GM18858 (cell line): ENCODE measurements around the gene TMEM44.
"Not testable (repeated sequence)": the region's sequence is repeated elsewhere in the genome, so short reads cannot be mapped to it uniquely, and the experiment has no call there.

ENCODE experiments used
- ATAC-seq: cut with Tn5 transposase; IDR thresholded peaks from one replicate; pipeline ENCODE4 v1.9.1; 2021; ENCODE audit not compliant: unreplicated experiment

The TMEM44 gene

DNA sequence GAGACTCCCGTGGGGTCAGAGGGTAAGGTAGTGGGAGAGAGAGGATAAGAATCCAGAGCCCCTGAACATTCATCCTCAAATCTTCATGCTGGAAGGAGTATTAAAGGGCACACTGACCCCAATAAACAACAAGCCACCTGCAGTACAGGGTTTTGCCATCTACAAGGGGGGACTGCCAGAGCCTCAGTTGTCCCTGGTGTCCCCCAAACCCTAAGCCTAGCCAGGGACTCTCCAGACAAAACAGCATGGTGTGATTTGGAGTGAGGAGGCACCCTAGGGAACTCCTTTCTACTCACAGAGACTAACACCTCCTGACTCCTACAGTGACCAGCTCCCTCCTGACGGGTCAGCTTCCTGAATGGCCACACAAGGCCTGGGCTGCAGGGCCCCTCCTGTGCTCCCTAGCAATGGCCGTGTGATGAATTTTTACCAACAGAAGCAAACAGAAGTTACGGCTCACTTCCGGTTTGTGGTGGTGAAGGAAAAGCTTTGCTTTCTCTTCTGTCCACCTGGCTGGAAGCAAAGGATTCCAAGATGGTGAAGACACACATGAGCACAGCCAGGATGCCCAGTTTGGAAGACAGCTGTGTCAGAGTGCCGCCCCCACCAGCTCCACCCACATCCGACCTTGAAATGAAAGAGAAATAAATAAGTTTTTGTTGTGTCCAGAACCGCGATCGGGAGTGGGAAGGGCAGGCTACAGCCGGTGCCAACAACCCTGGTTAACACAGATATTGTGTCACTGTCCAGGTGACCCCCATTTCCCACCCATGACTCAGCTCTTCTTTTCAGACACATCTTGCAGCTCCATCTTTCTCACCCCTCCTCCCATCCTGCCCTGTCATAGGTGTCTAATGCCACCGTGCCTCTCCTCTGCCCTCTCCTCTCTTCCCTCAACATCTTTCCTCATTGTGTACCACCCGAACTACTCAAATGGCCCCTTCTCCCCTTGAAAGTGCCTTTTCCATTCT lies 76.8 kb downstream of the TMEM44 start:
- ATAC-seq = no peak

DNA sequence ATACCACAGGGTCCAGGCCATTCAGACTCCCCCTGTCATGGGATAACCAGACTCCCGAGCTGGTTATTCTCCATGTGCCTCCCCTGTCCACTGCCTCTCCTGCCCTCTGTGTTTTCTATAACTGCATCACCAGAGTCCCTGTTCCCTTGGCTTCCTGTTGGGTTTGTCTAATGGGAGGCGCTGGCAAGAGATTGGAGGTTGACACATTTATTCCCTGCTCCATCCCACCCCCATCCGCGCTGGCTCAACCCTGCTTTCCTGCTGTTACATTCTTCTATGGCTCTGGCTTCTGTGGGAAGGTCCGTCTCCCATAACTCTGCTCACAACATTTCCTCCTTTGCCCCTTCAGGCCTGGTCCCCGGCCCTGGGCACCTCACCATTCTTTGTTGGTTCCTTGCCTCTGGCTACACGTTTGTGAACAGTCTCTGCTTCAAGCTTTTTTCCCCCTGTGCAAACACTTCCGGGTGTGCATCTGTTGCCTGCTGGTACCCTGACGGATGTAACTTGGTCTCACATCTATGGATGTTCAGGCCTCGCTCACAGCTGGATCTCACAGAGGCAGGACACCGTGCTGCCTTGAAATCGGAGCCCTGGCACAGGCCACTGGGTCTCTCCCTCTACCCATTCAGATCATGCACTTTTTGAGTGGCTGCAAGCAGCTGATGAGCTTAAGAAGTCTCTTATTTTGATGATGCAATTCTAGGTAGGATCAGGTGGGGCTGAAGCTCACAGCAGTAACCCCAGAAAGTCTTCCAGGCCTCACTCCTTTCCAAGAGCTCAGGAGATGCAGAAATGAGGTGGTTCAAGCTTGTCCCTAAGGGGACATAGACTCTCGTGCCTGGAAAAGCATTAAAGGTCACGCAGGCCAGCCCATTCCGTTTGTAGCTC lies 77.8 kb downstream of the TMEM44 start:
- ATAC-seq = no peak

DNA sequence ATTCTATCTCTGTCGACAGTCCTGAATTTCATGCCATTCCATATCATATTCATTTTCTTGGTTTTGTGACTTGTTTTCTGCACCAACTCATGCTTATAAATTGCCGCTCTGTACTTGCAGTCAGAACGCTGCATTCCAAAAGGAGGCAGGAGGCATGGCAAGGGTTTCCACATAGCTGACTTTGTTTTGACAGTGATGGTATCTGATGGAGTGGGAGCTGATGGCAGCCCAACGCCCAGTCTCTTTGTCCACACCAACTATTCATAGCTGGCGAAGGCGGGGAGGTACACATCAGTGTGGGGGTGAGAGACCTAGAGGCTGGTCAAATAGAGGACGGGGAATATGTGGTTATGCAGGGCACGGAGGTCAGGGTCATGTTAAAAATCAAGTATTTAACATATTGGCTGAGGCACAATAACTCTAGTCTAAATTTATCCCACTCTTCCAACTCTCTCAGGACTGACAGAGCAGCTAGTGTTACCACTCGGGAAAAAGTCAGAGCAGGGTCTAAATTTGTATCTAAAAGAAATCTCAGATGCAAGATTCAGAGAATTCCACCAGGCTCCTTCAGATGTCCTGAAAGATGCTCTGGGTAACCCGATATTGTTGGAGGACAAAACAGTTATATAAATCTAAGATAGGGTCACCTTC lies 78.6 kb downstream of the TMEM44 start:
- ATAC-seq = no peak

DNA sequence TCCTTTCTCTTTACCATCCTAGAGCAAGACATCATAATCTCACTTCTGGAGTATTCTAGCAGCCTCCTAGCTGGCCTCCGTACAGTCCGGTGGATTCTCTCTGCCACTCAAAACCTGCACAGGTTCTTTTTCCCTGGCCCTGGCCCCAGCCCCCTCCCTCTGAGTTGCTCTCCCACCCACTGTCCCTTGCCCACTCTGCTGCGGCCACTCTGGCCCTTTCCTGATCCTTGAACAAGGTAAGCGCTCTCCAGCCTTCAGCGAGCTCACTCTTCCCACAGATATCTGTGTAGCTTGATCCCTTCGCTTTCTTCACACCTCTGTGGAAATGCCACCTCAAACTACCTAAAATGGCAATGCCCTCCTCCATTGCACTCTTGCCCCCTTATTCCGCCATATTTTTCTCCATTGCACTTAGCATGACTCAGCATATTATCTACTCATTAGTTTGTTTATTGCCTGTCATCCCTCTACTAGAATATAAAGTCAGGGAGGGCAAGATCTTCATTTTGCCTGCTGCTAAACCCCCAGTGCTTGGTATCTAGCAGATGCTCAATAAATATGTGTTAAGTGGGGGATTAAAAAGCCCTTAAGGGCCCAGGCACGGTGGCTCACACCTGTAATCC lies 80.8 kb downstream of the TMEM44 start:
- ATAC-seq = no peak

DNA sequence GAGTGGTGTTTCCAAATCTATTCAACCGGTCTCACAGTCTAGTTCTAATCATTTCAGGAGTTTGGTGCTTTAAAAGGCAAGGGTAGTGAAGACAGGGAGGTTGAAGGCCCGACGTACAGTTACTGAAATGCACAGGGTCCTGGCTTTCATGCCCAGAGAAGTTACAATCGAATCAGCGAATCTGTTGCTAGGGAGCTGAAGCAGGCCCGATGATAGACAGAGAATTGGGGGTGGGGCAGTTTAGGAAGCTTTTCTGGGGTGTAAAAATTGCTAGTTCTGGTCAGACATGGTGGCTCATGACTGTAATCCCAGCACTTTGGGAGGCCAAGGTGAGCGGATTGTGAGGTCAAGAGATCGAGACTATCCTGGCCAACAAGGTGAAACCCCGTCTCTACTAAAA lies 83.4 kb downstream of the TMEM44 start:
- no peak for ATAC-seq

DNA sequence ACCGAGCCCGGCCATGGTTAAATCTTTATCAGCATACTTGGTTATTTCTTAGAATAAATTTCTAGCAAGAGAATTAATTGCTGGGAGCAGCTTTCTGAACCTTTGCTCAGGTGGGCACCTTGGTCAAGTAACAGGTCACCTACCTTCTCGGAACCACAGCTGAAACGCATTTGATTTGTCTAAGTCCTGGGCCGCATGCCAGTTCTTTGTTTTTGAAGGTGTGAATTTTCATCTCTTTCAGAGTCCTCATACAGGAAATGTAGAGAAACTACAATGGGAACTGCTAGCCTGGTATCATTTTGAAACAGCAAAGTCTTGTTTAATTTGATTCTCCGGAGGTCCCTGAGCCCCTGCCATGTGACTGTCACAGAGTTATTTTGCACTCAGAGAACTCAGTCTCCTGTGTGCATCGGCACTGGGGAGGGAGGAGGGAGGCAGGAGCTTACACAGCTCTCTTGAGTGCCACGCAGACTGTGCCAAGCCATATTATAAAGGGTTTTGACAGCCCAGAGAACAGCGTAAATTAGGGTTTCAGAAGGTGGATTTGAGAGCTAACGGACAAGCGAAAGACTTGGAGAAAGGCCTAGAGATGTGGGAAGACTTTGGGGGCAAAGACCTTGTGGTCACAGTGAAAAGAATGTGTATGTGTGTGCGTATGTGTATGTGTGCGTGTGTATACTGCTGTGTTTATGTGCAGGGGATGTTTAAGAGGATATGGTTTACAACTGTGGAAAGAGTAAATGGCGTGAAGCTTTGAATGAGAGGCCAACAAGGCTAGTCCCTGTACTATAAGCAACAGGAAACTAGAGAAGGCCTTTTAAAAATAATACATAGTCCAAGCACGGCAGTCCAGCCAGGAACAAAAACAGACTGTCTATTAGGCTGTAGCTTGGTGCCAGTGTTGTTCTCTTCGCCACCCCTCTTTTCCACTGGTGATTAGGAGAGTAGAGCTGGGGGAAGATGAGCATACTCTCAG lies 84.6 kb downstream of the TMEM44 start:
- no peak for ATAC-seq

DNA sequence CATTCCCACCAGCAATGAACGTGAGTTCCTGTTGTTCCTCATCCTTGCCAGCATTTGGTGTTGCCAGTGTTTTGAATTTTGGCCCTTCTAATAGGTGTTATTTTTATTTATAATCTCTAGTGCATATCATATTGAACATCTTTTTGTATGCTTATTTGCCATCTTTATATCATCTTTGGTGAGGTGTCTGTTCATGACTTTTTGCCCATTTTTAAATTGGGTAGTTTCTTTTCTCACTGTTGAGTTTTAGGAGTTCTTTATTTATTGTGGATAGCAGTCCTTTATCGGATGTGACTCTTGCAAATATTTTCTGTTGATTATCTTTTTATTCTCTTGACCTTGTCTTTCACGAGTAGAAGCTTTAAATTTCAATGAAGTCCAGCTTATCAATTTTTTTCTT lies 86.2 kb downstream of the TMEM44 start:
- ATAC-seq = no peak

DNA sequence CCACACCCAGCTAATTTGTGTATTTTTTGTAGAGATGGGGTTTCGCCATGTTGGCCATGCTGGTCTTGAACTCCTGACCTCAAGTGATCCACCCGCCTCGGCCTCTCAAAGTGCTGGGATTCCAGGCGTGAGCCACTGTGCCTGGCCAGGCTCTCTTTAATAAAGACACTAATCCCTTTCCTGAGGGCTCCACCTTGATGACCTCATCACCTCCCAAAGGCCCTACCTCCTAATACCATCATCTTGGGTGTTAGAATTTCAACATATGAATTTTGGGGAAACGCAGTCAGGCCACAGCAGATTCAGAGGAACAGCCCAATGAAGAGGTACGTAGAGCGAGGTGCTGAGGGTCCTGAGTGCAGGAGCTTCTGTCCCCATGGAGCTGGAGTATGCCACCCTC lies 87.7 kb downstream of the TMEM44 start:
- ATAC-seq = not testable (repeated sequence)

DNA sequence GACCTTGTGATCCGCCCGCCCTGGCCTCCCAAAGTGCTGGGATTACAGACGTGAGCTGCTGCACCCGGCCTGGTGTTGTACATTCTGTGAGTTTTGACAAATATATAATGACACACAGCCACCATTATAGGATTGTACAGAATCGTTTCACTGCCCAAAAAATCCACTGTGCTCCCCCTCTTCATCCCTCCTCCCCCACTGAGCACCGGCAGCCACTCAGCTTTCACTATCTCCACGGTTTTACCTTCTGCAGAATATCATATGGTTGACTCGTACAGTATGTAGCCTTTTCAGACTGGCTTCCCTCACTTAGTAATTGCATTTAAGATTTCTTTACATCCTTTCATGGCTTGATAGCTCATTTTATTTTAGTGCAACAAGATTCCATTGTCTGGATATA lies 89.7 kb downstream of the TMEM44 start:
- no peak for ATAC-seq

DNA sequence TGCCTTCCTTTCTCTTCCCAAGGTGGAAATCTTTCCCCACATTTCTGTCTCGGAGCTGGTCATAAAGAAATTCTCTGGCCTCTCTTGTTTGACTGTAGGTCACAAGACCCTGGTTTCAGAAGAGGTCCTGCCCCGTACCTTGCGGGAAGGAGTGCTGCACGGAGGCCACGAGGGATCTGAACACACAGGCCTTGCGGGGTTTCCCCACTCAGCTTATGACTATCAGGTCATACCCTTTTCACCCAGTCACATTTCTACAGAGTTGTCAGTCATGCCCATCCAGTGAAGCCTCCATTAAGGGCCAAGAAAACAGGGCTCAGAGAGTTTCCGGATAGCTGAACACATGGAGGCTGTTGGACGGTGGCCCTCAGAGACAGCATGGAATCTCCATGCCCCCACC lies 91.7 kb downstream of the TMEM44 start:
- ATAC-seq = no peak

DNA sequence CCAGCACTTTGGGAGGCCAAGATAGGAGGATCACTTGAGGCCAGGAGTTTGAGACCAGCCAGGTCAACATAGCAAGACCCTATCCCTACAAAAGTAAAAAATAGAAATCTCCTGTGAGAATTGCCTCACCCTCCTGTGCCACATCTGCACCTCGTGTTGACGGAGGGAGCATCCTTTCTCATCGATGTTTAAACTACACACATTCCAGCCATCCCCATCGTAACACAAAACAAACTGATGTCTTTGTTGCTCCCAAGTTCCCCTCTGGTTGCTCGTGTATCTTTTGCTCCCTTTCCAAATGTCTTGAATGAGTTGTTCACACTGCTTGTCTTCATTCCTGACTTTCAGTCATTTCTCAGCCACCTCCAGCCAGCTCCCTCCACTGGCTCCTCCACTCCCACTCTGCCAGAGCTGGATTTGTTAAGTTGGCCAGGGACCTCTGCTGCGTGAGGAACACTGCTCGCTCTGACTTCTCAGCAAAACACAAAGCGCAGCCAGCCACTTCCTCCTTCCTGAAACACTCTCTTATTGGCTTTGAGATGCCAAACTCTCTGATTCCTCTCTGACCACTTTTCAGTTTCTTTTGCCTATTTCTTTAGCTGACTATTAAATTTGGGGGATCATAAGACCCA lies 92.8 kb downstream of the TMEM44 start:
- no peak for ATAC-seq

DNA sequence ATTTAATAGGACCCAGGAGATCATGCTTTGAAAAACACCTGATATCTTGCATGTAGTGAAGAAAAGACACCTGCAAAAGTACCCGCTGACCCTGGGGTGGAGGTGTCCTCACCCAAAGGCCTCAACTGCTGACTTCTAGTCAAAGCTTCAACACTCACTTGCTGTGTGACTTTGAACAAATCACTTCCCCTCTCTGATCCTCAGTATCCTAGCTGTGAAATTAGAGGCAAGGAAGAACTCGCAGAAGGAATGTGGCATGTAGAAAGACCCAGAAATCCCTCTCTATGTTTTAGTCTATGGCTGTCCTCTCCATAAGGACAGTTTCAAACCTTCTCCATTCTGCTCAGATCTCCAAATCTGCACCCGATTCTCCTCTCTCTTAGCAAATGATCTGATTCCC lies 93.7 kb downstream of the TMEM44 start:
- ATAC-seq = no peak

DNA sequence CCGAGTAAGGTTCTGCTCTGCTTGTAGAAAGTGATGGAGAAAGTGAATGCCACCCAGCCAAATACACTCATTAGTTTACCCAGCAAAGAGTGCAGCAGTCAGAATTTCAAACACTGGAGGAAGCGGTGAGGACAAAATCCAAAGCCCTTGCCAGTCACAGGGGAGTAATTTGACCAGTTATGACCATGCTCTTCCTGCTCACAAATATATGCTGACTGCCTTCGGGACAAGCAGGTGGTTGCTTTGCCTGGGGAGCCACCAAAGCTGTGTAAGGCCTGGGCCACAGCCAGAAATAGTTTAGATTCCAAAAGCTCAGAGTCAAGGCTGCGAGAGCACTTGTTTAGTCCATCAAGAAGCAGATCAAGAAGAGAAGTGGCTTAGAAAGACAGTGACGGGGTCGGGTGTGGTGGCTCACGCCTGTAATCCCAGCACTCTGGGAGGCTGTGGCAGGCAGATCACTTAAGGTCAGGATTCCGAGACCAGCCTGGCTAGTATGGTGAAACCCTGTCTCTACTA lies 95.4 kb downstream of the TMEM44 start:
- ATAC-seq = no peak
